Glomerular endothelial cell (primary cell): ENCODE measurements around the gene NAMPT. TPM values are rescaled to one million over a fixed set of nuclear protein-coding genes. Genes with fewer than 3 reads are reported as not detected.

ENCODE experiments used
- total RNA-seq: library from RNA; depleted of rRNA; stranded (reverse); fragments of >200 nt; gene quantifications from 2 replicates; pipeline ENCODE4 v1.2.3, GENCODE V29; 2015

Gene NAMPT
- total RNA-seq, 1 donor from 2014 or later = 241 TPM

Other genes starting within 250 kb of the NAMPT start
- gene SYPL1, start 172.7 kb downstream of the NAMPT start, total RNA-seq = 56.7 and 72.2 TPM in 2 replicates